Measurements from ENCODE around the gene APOL5.

DNA sequence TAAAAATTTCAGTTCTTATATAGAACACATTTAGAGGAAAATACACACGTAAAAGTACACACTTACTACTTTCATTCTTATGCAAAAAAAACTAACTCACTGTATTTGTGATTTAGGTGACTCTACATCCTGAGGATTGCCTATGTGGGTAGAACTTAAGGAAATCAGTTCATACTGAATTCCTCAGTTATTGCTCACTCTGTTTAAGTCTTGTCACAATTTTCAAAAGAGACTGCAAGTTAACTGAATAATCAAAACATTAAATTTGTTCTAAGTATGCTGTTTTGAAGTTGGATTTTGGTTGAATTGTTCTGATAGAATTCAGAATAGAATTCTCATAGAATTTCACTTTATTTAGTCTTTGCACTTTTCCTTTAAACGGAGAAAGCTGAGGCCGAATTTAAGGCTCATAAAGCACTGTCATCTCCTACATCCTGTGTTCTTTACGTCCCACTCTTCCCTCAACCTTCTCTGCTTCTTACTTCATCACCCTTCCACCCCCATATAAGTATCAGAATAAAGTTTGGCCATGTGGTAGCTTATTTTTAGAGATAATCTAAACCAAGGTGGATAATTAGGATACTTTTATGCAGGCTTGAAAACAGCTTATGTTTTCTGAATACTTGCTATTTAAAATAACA lies 59.8 kb downstream of the APOL5 start:
- TF ChIP-seq CTCF (IDR thresholded peaks at IDR 0.05; ENCODE audit: low read depth, low read length) (no peak), POLR2A (IDR thresholded peaks at IDR 0.05; ENCODE audit: extremely low read depth, insufficient read length) (no peak)

Measured in NB4 (cell line).